ENCODE results near the gene MAML1.

DNA sequence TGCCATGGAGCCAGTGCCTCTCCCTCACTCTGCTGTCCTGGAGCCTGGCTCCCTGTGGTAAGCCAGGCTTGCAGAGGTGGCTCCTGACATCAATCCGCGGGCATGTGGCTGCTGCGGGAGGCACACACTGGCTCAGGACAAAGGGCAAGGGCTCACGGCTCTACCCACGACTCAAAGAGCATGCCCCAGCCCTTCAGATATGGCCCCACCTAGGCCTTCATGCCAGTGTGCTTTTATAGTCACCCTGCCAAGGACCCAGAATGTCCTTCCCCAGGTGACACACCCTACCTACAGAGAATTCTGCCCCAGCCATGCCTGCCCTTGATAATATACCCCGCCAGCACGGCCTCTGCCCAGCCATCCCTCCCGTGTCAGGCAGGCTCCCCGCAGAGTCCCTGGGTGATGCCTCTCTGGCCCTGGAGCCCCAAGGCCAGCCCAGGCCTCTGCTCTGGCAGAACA, 72.5 kb downstream of the MAML1 start:
- TF ChIP-seq, protein P1, sequence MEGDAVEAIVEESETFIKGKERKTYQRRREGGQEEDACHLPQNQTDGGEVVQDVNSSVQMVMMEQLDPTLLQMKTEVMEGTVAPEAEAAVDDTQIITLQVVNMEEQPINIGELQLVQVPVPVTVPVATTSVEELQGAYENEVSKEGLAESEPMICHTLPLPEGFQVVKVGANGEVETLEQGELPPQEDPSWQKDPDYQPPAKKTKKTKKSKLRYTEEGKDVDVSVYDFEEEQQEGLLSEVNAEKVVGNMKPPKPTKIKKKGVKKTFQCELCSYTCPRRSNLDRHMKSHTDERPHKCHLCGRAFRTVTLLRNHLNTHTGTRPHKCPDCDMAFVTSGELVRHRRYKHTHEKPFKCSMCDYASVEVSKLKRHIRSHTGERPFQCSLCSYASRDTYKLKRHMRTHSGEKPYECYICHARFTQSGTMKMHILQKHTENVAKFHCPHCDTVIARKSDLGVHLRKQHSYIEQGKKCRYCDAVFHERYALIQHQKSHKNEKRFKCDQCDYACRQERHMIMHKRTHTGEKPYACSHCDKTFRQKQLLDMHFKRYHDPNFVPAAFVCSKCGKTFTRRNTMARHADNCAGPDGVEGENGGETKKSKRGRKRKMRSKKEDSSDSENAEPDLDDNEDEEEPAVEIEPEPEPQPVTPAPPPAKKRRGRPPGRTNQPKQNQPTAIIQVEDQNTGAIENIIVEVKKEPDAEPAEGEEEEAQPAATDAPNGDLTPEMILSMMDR (IDR thresholded peaks at IDR 0.05): no peak
- no peak for TF ChIP-seq ZNF121 (CRISPR knock-in tag; IDR thresholded peaks at IDR 0.05)
- no peak for TF ChIP-seq JUN (CRISPR knock-in tag; IDR thresholded peaks at IDR 0.05)
- TF ChIP-seq, protein P2, sequence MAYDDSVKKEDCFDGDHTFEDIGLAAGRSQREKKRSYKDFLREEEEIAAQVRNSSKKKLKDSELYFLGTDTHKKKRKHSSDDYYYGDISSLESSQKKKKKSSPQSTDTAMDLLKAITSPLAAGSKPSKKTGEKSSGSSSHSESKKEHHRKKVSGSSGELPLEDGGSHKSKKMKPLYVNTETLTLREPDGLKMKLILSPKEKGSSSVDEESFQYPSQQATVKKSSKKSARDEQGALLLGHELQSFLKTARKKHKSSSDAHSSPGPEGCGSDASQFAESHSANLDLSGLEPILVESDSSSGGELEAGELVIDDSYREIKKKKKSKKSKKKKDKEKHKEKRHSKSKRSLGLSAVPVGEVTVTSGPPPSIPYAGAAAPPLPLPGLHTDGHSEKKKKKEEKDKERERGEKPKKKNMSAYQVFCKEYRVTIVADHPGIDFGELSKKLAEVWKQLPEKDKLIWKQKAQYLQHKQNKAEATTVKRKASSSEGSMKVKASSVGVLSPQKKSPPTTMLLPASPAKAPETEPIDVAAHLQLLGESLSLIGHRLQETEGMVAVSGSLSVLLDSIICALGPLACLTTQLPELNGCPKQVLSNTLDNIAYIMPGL (CRISPR knock-in tag; IDR thresholded peaks at IDR 0.05): no peak
- no peak for TF ChIP-seq GRHL2 (CRISPR knock-in tag; IDR thresholded peaks at IDR 0.05; ENCODE audit: insufficient replicate concordance, severe bottlenecking)
- TF ChIP-seq, protein P3, sequence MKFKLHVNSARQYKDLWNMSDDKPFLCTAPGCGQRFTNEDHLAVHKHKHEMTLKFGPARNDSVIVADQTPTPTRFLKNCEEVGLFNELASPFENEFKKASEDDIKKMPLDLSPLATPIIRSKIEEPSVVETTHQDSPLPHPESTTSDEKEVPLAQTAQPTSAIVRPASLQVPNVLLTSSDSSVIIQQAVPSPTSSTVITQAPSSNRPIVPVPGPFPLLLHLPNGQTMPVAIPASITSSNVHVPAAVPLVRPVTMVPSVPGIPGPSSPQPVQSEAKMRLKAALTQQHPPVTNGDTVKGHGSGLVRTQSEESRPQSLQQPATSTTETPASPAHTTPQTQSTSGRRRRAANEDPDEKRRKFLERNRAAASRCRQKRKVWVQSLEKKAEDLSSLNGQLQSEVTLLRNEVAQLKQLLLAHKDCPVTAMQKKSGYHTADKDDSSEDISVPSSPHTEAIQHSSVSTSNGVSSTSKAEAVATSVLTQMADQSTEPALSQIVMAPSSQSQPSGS (CRISPR knock-in tag; IDR thresholded peaks at IDR 0.05; ENCODE audit: borderline replicate concordance, low read depth): no peak
- TF ChIP-seq ATF1 (CRISPR knock-in tag; IDR thresholded peaks at IDR 0.05): no peak
- TF ChIP-seq, protein P4, sequence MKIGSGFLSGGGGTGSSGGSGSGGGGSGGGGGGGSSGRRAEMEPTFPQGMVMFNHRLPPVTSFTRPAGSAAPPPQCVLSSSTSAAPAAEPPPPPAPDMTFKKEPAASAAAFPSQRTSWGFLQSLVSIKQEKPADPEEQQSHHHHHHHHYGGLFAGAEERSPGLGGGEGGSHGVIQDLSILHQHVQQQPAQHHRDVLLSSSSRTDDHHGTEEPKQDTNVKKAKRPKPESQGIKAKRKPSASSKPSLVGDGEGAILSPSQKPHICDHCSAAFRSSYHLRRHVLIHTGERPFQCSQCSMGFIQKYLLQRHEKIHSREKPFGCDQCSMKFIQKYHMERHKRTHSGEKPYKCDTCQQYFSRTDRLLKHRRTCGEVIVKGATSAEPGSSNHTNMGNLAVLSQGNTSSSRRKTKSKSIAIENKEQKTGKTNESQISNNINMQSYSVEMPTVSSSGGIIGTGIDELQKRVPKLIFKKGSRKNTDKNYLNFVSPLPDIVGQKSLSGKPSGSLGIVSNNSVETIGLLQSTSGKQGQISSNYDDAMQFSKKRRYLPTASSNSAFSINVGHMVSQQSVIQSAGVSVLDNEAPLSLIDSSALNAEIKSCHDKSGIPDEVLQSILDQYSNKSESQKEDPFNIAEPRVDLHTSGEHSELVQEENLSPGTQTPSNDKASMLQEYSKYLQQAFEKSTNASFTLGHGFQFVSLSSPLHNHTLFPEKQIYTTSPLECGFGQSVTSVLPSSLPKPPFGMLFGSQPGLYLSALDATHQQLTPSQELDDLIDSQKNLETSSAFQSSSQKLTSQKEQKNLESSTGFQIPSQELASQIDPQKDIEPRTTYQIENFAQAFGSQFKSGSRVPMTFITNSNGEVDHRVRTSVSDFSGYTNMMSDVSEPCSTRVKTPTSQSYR (CRISPR knock-in tag; IDR thresholded peaks at IDR 0.05): no peak
- no peak for TF ChIP-seq ETV6 (CRISPR knock-in tag; IDR thresholded peaks at IDR 0.05)
- TF ChIP-seq TEAD4 (CRISPR knock-in tag; IDR thresholded peaks at IDR 0.05): no peak
- no peak for TF ChIP-seq RELA (CRISPR knock-in tag; IDR thresholded peaks at IDR 0.05; ENCODE audit: borderline replicate concordance)

Measured in WTC11 (cell line).